Smooth muscle cell (in vitro differentiated cells): ENCODE data around the gene HHIPL1. TPM values are rescaled to one million over a fixed set of nuclear protein-coding genes. Genes with fewer than 3 reads are reported as not detected.

Experiments
- DNase-seq: peaks from one replicate; lab custom pipeline; 2025; ENCODE audit not compliant: unreplicated experiment; lab: John Stamatoyannopoulos, UW
- H2AFZ ChIP-seq: fragments of 200-600 bp; sonication (generic); 2 replicates; pipeline ENCODE4 v1.6.0; 2016; ENCODE audit warnings: antibody characterized with exemption, low read depth, mild to moderate bottlenecking
- H3F3A ChIP-seq: fragments of 200-600 bp; sonication (generic); 2 replicates; pipeline ENCODE4 v1.6.0; 2017; ENCODE audit warnings: antibody characterized with exemption, low read depth
- H3K27ac ChIP-seq: fragments of 200-600 bp; sonication (generic); 2 replicates; pipeline ENCODE4 v1.5.1; 2016; ENCODE audit warnings: low read depth, mild to moderate bottlenecking
- H3K27me3 ChIP-seq: fragments of 200-600 bp; sonication (generic); 2 replicates; pipeline ENCODE4 v1.6.1; 2016; ENCODE audit warnings: low read depth, mild to moderate bottlenecking
- H3K36me3 ChIP-seq: fragments of 200-600 bp; sonication (generic); 2 replicates; pipeline ENCODE4 v1.5.1; 2016; ENCODE audit warnings: low read depth
- H3K4me1 ChIP-seq: fragments of 200-600 bp; sonication (generic); 2 replicates; pipeline ENCODE4 v1.5.1; 2016; ENCODE audit warnings: low read depth
- H3K4me2 ChIP-seq: fragments of 200-600 bp; sonication (generic); 2 replicates; pipeline ENCODE4 v1.6.0; 2016; ENCODE audit warnings: mild to moderate bottlenecking
- H3K4me3 ChIP-seq: fragments of 200-600 bp; sonication (generic); 2 replicates; pipeline ENCODE4 v1.5.1; 2016; ENCODE audit warnings: mild to moderate bottlenecking
- H3K79me2 ChIP-seq: fragments of 200-600 bp; sonication (generic); 2 replicates; pipeline ENCODE4 v1.6.0; 2016; ENCODE audit warnings: low read depth, mild to moderate bottlenecking
- H3K9ac ChIP-seq: fragments of 200-600 bp; sonication (generic); 2 replicates; pipeline ENCODE4 v1.6.0; 2016; ENCODE audit warnings: low read depth
- H3K9me3 ChIP-seq: fragments of 200-600 bp; sonication (generic); replicated peaks from 2 replicates; pipeline ENCODE4 v1.5.1; 2016; ENCODE audit warnings: low read depth
- H4K20me1 ChIP-seq: fragments of 200-600 bp; sonication (generic); 2 replicates; pipeline ENCODE4 v1.6.0; 2016; ENCODE audit warnings: low read depth
- CTCF ChIP-seq: fragments of 200-600 bp; sonication (generic); IDR thresholded peaks from 2 replicates; pipeline ENCODE4 v1.5.1; 2017; ENCODE audit warnings: borderline replicate concordance, mild to moderate bottlenecking, antibody characterized with exemption; ENCODE audit not compliant: insufficient read depth, poor library complexity, severe bottlenecking
- WGBS: methylation state at CpG from one replicate; pipeline ENCODE4 v1.1.7; 2016; ENCODE audit warnings: low lambda C conversion rate; 5-methylcytosine and 5-hydroxymethylcytosine counted together
- polyA plus RNA-seq: library from polyadenylated mRNA; unstranded; fragments of >200 nt; fragmentation: Nextera tagmentation; extraction: Ambion mirVana; gene quantifications from 2 replicates; pipeline ENCODE4 v1.2.1, GENCODE V29; 2016
- total RNA-seq: library from RNA; depleted of rRNA; stranded (reverse); fragments of >200 nt; gene quantifications from 2 replicates; pipeline ENCODE4 v1.2.3, GENCODE V29; 2014

The HHIPL1 gene
- total and polyA plus RNA-seq, 2 experiments from 2014 or later: 9.6 to 11.9 TPM

GRCh38 chr14:99728981-99729451 is 84.1 kb downstream of the HHIPL1 start:
- no peak overlapping the region for H2AFZ ChIP-seq
- H3K36me3 ChIP-seq: no peaks in the 10 kb centered on the region
- H3F3A ChIP-seq: no peaks in the 10 kb centered on the region
- no peak for TF ChIP-seq CTCF
- peaks cover 5% of the 10 kb centered on the region for H3K4me1 ChIP-seq
- no peak overlapping the region for H3K4me3 ChIP-seq
- no peak overlapping the region for H3K9ac ChIP-seq
- no peak overlapping the region for H3K27ac ChIP-seq
- no peaks in the 10 kb centered on the region for H3K79me2 ChIP-seq
- H3K4me2 ChIP-seq: no peak overlapping the region
- no peak for DNase-seq
- peaks cover 7% of the 10 kb centered on the region for H3K27me3 ChIP-seq
- WGBS: 93% methylated on average over 4 of the region's 4 CpGs
- H3K9me3 ChIP-seq: no peaks in the 10 kb centered on the region
- H4K20me1 ChIP-seq: no peaks in the 10 kb centered on the region

Other genes with a start within 250 kb of the HHIPL1 start
- gene SETD3, start 164.3 kb upstream of the HHIPL1 start, total RNA-seq: 74.9 and 78.2 TPM in 2 replicates
- 41.5 and 49.2 TPM in 2 replicates for gene SETD3, start 164.3 kb upstream of the HHIPL1 start, polyA plus RNA-seq
- gene CCNK, start 163.7 kb upstream of the HHIPL1 start, total RNA-seq: 32.9 and 45.0 TPM in 2 replicates
- 14.6 and 22.7 TPM in 2 replicates for gene CCNK, start 163.7 kb upstream of the HHIPL1 start, polyA plus RNA-seq
- gene CCDC85C, start 40.9 kb upstream of the HHIPL1 start, total RNA-seq: 4.0 and 4.8 TPM in 2 replicates
- gene CCDC85C, start 40.9 kb upstream of the HHIPL1 start, polyA plus RNA-seq: 5.2 and 6.5 TPM in 2 replicates
- 0.45 and 0.63 TPM in 2 replicates for gene CYP46A1, start 39.2 kb downstream of the HHIPL1 start, total RNA-seq
- gene CYP46A1, start 39.2 kb downstream of the HHIPL1 start, polyA plus RNA-seq: 0.20 and 1.0 TPM in 2 replicates
- 16.5 and 31.2 TPM in 2 replicates for gene EML1, start 148.3 kb downstream of the HHIPL1 start, total RNA-seq
- 13.0 and 14.4 TPM in 2 replicates for gene EML1, start 148.3 kb downstream of the HHIPL1 start, polyA plus RNA-seq